Kasumi-1 (cell line): ENCODE data around the gene OR2A7.
"Not testable (repeated sequence)": the region's sequence is repeated elsewhere in the genome, so short reads cannot be mapped to it uniquely, and the experiment has no call there.

Experiments used
- DNase-seq, 2 experiments: peaks; one replicate each; lab custom pipeline; 2025; lab: John Stamatoyannopoulos, UW

OR2A7 gene

GRCh38 chr7:144252307-144252706 is 12.3 kb downstream of the OR2A7 start:
- not testable (repeated sequence) for DNase-seq

- DNase-seq = not testable (repeated sequence)
Observed at GRCh38 chr7:144247674-144248330, 16.8 kb downstream of the OR2A7 start.

GRCh38 chr7:144246967-144247366 is 17.6 kb downstream of the OR2A7 start:
- not testable (repeated sequence) for DNase-seq

GRCh38 chr7:144245372-144245771 is 19.2 kb downstream of the OR2A7 start:
- DNase-seq = not testable (repeated sequence)

- not testable (repeated sequence) for DNase-seq
Observed at GRCh38 chr7:144239365-144239764, 25.2 kb downstream of the OR2A7 start, which contains the start of gene OR2A42. OR2A42 (minus strand) TSS chr7:144239605; CDS start chr7:144232843, 6,762 bp downstream.

GRCh38 chr7:144238530-144239082 is 26.0 kb downstream of the OR2A7 start:
- not testable (repeated sequence) for DNase-seq

- DNase-seq = not testable (repeated sequence)
Observed at GRCh38 chr7:144233039-144233438, 31.6 kb downstream of the OR2A7 start.

GRCh38 chr7:144231027-144231426 is 33.6 kb downstream of the OR2A7 start:
- not testable (repeated sequence) for DNase-seq

GRCh38 chr7:144228810-144229209 is 35.8 kb downstream of the OR2A7 start:
- not testable (repeated sequence) for DNase-seq

GRCh38 chr7:144226866-144227265 is 37.7 kb downstream of the OR2A7 start:
- DNase-seq = not testable (repeated sequence)

- DNase-seq = not testable (repeated sequence)
Observed at GRCh38 chr7:144223675-144224074, 40.9 kb downstream of the OR2A7 start.

GRCh38 chr7:144220531-144220930 is 44.1 kb downstream of the OR2A7 start:
- DNase-seq = not testable (repeated sequence)

GRCh38 chr7:144219149-144219548 is 45.4 kb downstream of the OR2A7 start:
- not testable (repeated sequence) for DNase-seq

GRCh38 chr7:144218581-144218980 is 46.0 kb downstream of the OR2A7 start:
- not testable (repeated sequence) for DNase-seq

- not testable (repeated sequence) for DNase-seq
Observed at GRCh38 chr7:144217200-144217599, 47.4 kb downstream of the OR2A7 start.
